GM12872 (cell line): ENCODE data around the gene OR52H1.

Source experiments
- CTCF ChIP-seq: IDR thresholded peaks from 3 replicates; pipeline ENCODE4 v1.5.1; 2011; ENCODE audit warnings: low read depth, mild to moderate bottlenecking, low read length, moderate library complexity; ENCODE audit not compliant: insufficient read depth

OR52H1 gene

GRCh38 chr11:5531053-5531831 is 17.1 kb downstream of the OR52H1 start:
- no peak for TF ChIP-seq CTCF

GRCh38 chr11:5528495-5528894 is 19.8 kb downstream of the OR52H1 start:
- TF ChIP-seq CTCF = no peak

GRCh38 chr11:5527716-5528115 is 20.6 kb downstream of the OR52H1 start:
- TF ChIP-seq CTCF = no peak

GRCh38 chr11:5524756-5525155 is 23.6 kb downstream of the OR52H1 start:
- TF ChIP-seq CTCF = no peak

- TF ChIP-seq CTCF = no peak
Measured at GRCh38 chr11:5522308-5522707, 26.0 kb downstream of the OR52H1 start.

GRCh38 chr11:5521540-5521939 is 26.8 kb downstream of the OR52H1 start:
- no peak for TF ChIP-seq CTCF

GRCh38 chr11:5516599-5516998 is 31.7 kb downstream of the OR52H1 start, which contains the start of gene UBQLNL:
TSS of gene UBQLNL (minus strand) at chr11:5516699. CDS start at chr11:5516441, 258 bp downstream.
- no peak for TF ChIP-seq CTCF
